Fibroblast of villous mesenchyme (primary cell): ENCODE results near the gene CCDC12. TPM values are rescaled to one million over a fixed set of nuclear protein-coding genes. Genes with fewer than 3 reads are reported as not detected.

Experiments
- DNase-seq: peaks from one replicate; pipeline ENCODE4 v3.0.0-alpha.2; 2010; ENCODE audit warnings: low read depth
- H3K4me3 ChIP-seq: 2 replicates; pipeline ENCODE4 v1.5.1; 2011; ENCODE audit warnings: low read depth, mild to moderate bottlenecking, low read length
- CTCF ChIP-seq: IDR thresholded peaks from 2 replicates; pipeline ENCODE4 v1.5.1; 2012; ENCODE audit warnings: low read depth, mild to moderate bottlenecking, low read length; ENCODE audit not compliant: insufficient read depth
- total RNA-seq: library from RNA; depleted of rRNA; stranded (reverse); fragments of >200 nt; gene quantifications from 2 replicates; pipeline ENCODE4 v1.2.3, GENCODE V29; 2012

Gene CCDC12
- total RNA-seq, 1 donor: 18.6 TPM

GRCh38 chr3:46955157-46955556 is 21.4 kb downstream of the CCDC12 start:
- DNase-seq: no peak
- no peak overlapping the region for H3K4me3 ChIP-seq
- no peak for TF ChIP-seq CTCF

- no peak for DNase-seq
- H3K4me3 ChIP-seq: no peak overlapping the region
- no peak for TF ChIP-seq CTCF
Measured at GRCh38 chr3:46954178-46954577, 22.4 kb downstream of the CCDC12 start.

- no peak overlapping the region for H3K4me3 ChIP-seq
- no peak for TF ChIP-seq CTCF
Measured at GRCh38 chr3:46953234-46954010, 23.1 kb downstream of the CCDC12 start.

GRCh38 chr3:46952813-46953212 is 23.7 kb downstream of the CCDC12 start:
- DNase-seq: no peak
- H3K4me3 ChIP-seq: no peak overlapping the region
- TF ChIP-seq CTCF: no peak

More at GRCh38 chr3:46953234-46954010, 23.1 kb downstream of the CCDC12 start:
- no peak for DNase-seq

- TF ChIP-seq CTCF: no peak
- DNase-seq: no peak
- no peak overlapping the region for H3K4me3 ChIP-seq
Measured at GRCh38 chr3:46950650-46951241, 25.8 kb downstream of the CCDC12 start.

- H3K4me3 ChIP-seq: no peak overlapping the region
- TF ChIP-seq CTCF: no peak
- DNase-seq: no peak
Measured at GRCh38 chr3:46950177-46950576, 26.4 kb downstream of the CCDC12 start.
